ENCODE measurements around the gene PRR14. TPM values are rescaled to one million over a fixed set of nuclear protein-coding genes. Genes with fewer than 3 reads are reported as not detected.

The PRR14 gene
- total RNA-seq, 3 donors from 2014 or later (not counting 1 experiment from before 2014, with no cell fraction given) = 81.0 to 110 (median 101) TPM

DNA sequence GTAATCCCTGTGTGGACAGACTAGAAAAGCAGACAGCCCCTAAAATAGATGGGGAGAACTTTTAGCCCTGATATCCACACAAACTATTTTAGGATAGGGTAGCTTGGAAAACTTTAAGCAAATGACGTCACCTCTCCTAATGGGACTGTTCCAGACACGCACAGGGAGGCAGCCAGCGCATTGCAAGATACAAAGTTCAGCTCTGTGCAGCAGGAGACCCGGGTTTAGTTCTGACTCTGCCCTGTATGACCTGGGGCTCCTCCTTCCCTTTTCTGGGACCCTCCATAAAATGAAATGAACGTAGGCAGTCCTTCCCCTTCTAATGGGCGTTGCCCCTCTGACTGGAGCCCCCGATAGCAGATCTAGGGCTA lies 46.8 kb upstream of the PRR14 start:
- Histone ChIP-seq H3K4me1 (ENCODE audit: control insufficient read depth, insufficient read depth, low read length) (peaks cover 6% of the 10 kb centered on the region), H3K36me3 (ENCODE audit: control insufficient read depth, insufficient read depth, low read length) (peaks cover 26% of the 10 kb centered on the region), H3K4me3 (ENCODE audit: low read length) (no peak overlapping the region), H3K27ac (ENCODE audit: low read length) (no peak overlapping the region), H3K27me3 (ENCODE audit: control insufficient read depth, insufficient read depth, low read length) (no peaks in the 10 kb centered on the region), H3K9me3 (ENCODE audit: control insufficient read depth, insufficient read depth, low read length) (no peaks in the 10 kb centered on the region)
- Mint-ChIP-seq H3K36me3 (no peaks in the 10 kb centered on the region), H3K4me1 (peaks cover 0 to 3% of the 10 kb centered on the region in 2 donors), H3K27ac (no peak overlapping the region), H3K4me3 (no peak overlapping the region), H3K9me3 (no peaks in the 10 kb centered on the region), H3K27me3 (ENCODE audit: low read depth in 2 of 2) (no peaks in the 10 kb centered on the region)
- ATAC-seq (no peak), DNase-seq (no peak)
- TF ChIP-seq, protein P1, sequence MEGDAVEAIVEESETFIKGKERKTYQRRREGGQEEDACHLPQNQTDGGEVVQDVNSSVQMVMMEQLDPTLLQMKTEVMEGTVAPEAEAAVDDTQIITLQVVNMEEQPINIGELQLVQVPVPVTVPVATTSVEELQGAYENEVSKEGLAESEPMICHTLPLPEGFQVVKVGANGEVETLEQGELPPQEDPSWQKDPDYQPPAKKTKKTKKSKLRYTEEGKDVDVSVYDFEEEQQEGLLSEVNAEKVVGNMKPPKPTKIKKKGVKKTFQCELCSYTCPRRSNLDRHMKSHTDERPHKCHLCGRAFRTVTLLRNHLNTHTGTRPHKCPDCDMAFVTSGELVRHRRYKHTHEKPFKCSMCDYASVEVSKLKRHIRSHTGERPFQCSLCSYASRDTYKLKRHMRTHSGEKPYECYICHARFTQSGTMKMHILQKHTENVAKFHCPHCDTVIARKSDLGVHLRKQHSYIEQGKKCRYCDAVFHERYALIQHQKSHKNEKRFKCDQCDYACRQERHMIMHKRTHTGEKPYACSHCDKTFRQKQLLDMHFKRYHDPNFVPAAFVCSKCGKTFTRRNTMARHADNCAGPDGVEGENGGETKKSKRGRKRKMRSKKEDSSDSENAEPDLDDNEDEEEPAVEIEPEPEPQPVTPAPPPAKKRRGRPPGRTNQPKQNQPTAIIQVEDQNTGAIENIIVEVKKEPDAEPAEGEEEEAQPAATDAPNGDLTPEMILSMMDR (IDR thresholded peaks at IDR 0.05) = no peak
- 95% methylated on average over 7 of the region's 7 CpGs for WGBS (ENCODE audit: insufficient coverage)
- intact Hi-C loops (cut with micrococcal nuclease) = no loop called here

DNA sequence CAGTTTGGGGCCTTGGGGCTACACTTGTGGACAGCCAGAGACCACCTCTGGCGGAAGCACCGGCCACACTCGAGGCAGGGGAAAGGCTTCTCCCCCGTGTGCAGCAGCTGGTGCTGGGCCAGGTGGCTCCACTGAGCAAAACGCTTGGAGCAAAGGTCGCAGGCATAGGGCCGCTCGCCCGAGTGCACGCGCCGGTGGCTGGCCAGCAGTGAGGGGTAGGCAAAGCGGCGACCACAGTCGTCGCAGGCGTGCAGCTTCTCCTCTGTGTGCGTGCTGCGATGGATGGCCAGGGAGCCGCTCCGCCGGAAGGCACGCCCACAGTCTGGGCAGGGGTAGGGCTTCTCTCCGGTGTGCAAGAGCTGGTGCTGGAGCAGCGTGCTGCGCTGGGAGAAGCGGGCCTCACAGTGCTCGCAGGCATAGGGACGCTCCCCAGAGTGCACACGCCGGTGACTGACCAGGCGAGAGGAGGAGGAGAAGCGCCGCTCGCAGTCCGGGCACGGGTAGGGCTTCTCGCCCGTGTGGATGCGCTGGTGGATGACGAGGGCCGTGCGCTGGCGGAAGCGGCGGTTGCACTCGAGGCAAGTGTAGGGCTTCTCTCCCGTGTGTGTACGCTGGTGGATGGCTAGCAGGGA lies 46.3 kb upstream of the PRR14 start:
- no peaks in the 10 kb centered on the region for H3K36me3 Mint-ChIP-seq
- 97% methylated on average over 49 of the region's 49 CpGs for WGBS (ENCODE audit: insufficient coverage)
- Histone ChIP-seq H3K9me3 (ENCODE audit: control insufficient read depth, insufficient read depth, low read length) (no peaks in the 10 kb centered on the region), H3K27ac (ENCODE audit: low read length) (no peak overlapping the region), H3K36me3 (ENCODE audit: control insufficient read depth, insufficient read depth, low read length) (peaks cover 26% of the 10 kb centered on the region), H3K4me1 (ENCODE audit: control insufficient read depth, insufficient read depth, low read length) (peaks cover 11% of the 10 kb centered on the region), H3K4me3 (ENCODE audit: low read length) (no peak overlapping the region), H3K27me3 (ENCODE audit: control insufficient read depth, insufficient read depth, low read length) (no peaks in the 10 kb centered on the region)
- H3K27me3 Mint-ChIP-seq (ENCODE audit: low read depth in 2 of 2) = no peaks in the 10 kb centered on the region
- no peak overlapping the region for H3K4me3 Mint-ChIP-seq
- DNase-seq = no peak
- no peak for ATAC-seq
- peaks cover 0 to 8% of the 10 kb centered on the region in 2 donors for H3K4me1 Mint-ChIP-seq
- no peak overlapping the region for H3K27ac Mint-ChIP-seq
- no peaks in the 10 kb centered on the region for H3K9me3 Mint-ChIP-seq
- intact Hi-C loops (cut with micrococcal nuclease) = no loop called here
- TF ChIP-seq, protein P1 (IDR thresholded peaks at IDR 0.05) = no peak

DNA sequence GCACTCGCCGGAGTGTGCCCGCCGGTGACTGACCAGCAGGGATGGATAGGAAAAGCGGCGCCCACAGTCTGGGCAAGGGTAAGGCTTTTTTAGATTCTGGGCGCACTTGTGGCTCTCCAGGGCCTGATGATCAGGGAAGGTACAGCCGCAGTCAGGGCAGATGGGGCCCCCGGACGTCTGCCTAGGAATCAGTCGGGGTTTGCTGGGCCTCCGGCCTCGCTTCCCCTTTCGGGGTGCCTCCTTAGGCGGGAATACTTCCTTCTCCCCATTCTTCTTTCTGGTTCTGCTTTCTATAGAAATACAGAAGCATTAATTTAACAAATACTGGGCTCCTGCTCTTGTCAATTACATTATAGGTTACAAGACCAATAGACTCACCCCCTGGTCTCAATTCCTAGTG lies 45.6 kb upstream of the PRR14 start:
- no peak for DNase-seq
- H3K4me1 ChIP-seq (ENCODE audit: control insufficient read depth, insufficient read depth, low read length) = peaks cover 13% of the 10 kb centered on the region
- 91% methylated on average over 15 of the region's 15 CpGs for WGBS (ENCODE audit: insufficient coverage)
- Mint-ChIP-seq H3K4me3 (no peak overlapping the region), H3K36me3 (no peaks in the 10 kb centered on the region), H3K27me3 (ENCODE audit: low read depth in 2 of 2) (no peaks in the 10 kb centered on the region), H3K9me3 (no peaks in the 10 kb centered on the region), H3K27ac (no peak overlapping the region), H3K4me1 (peaks cover under 1 to 9% of the 10 kb centered on the region in 2 donors)
- no peaks in the 10 kb centered on the region for H3K27me3 ChIP-seq (ENCODE audit: control insufficient read depth, insufficient read depth, low read length)
- TF ChIP-seq, protein P1 (IDR thresholded peaks at IDR 0.05) = no peak
- H3K27ac ChIP-seq (ENCODE audit: low read length) = no peak overlapping the region
- intact Hi-C loops (cut with micrococcal nuclease) = no loop called here
- peaks cover 26% of the 10 kb centered on the region for H3K36me3 ChIP-seq (ENCODE audit: control insufficient read depth, insufficient read depth, low read length)
- no peak for ATAC-seq
- no peak overlapping the region for H3K4me3 ChIP-seq (ENCODE audit: low read length)
- H3K9me3 ChIP-seq (ENCODE audit: control insufficient read depth, insufficient read depth, low read length) = no peaks in the 10 kb centered on the region

DNA sequence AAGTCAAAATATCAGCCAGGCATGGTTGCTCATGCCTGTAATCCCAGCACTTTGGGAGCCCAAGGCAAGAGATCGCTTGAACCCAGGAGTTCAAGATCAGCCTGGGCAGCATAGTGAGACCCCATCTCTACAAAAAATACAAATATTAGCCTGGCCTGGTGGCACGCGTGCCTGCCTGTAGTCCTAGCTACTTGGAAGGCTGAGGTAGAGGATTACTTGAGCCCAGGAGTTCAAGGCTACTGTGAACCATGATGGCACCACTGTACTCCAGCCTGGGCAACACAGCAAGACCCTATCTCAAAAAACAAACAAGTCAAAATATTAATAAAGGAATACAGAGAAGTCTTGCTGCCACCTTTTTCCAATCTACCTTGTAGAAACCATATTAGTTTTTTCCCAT lies 44.8 kb upstream of the PRR14 start:
- Histone ChIP-seq H3K36me3 (ENCODE audit: control insufficient read depth, insufficient read depth, low read length) (peaks cover 26% of the 10 kb centered on the region), H3K4me1 (ENCODE audit: control insufficient read depth, insufficient read depth, low read length) (peaks cover 20% of the 10 kb centered on the region), H3K27me3 (ENCODE audit: control insufficient read depth, insufficient read depth, low read length) (no peaks in the 10 kb centered on the region), H3K4me3 (ENCODE audit: low read length) (no peak overlapping the region), H3K9me3 (ENCODE audit: control insufficient read depth, insufficient read depth, low read length) (no peaks in the 10 kb centered on the region), H3K27ac (ENCODE audit: low read length) (no peak overlapping the region)
- Mint-ChIP-seq H3K36me3 (no peaks in the 10 kb centered on the region), H3K4me1 (peaks cover 5 to 14% of the 10 kb centered on the region in 2 donors), H3K9me3 (no peaks in the 10 kb centered on the region), H3K27me3 (ENCODE audit: low read depth in 2 of 2) (no peaks in the 10 kb centered on the region), H3K4me3 (no peak overlapping the region), H3K27ac (no peak overlapping the region)
- intact Hi-C loops (cut with micrococcal nuclease) = no loop called here
- TF ChIP-seq, protein P1 (IDR thresholded peaks at IDR 0.05) = no peak
- ATAC-seq (no peak), DNase-seq (no peak)
- 88% methylated on average over 1 of the region's 3 CpGs for WGBS (ENCODE audit: insufficient coverage)
